Lower leg skin (tissue), 3 donors: ENCODE data around the gene SH2D3C.

Source experiments
- CTCF ChIP-seq, 3 donors: fragments of 450-650 bp; IDR thresholded peaks; one replicate each; pipeline ENCODE4 v1.5.1; 2016; ENCODE audit warnings: antibody characterized with exemption in 3 of 3, mild to moderate bottlenecking in 3 of 3, moderate library complexity in 2 of 3
- POLR2A ChIP-seq, 2 donors: fragments of 450-650 bp; IDR thresholded peaks; one replicate each; pipeline ENCODE4 v1.6.1; 2016 to 2017; ENCODE audit warnings: antibody characterized with exemption in 2 of 2, mild to moderate bottlenecking in 1 of 2, moderate library complexity in 1 of 2

DNA sequence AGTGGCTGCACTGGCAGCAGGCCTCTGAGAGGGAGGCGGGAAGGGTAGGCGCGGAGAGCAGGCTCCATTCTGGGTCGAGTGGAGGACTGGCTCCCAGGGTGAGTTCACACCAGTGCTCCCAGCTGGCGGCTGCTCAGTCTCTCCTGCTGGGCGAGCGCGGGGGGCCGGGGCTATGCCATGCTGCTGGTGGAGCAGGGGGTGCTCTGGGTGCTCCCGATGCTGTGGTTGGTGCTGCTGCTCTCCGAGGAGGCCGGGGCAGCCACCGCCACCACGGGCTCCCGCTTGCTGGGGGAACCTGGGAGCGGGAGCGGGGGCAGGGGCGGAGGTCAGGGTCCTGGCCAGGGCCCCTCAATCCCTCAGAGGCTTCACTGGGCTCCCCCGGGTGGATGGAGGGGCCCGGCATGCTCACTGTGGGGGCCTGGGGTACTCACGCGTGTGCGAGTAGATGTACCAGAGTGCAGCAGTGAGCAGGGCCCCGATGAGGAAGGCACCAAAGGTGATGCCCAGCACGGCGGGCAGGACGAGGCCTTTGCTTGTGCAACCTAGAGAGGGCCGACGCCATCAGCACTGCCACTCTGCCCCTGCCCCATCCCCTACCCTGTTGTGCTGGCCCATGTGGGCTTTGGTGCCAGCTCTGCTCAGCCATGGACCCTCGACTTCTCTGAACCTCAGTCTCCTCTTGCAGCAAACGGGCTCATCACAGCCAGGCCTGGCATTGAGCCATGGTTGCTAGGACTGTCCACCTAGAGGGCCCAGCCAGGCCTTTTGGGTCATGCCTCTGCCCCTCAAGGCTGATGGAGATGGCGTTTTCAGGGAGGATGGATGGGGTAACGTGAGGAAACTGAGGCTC lies 37.3 kb upstream of the SH2D3C start:
- TF ChIP-seq CTCF (IDR thresholded peaks at IDR 0.05) (no peak), POLR2A (IDR thresholded peaks at IDR 0.05) (no peak)
